Activated T-cell treated with anti-CD3 and anti-CD28 coated beads, Interleukin-2, amount 50 U/mL, for 24 hours (primary cell): ENCODE measurements around the gene PRR35.

Source experiments
- DNase-seq: peaks from one replicate; pipeline ENCODE4 v3.0.0-alpha.2; 2020
- H3K27ac Mint-ChIP-seq: 2 replicates; pipeline ENCODE4 v1.8.0; 2020; ENCODE audit warnings: mild to moderate bottlenecking, mixed read lengths
- H3K27me3 Mint-ChIP-seq: 2 replicates; pipeline ENCODE4 v1.8.0; 2020; ENCODE audit warnings: mixed read lengths
- H3K36me3 Mint-ChIP-seq: 2 replicates; pipeline ENCODE4 v1.8.0; 2020; ENCODE audit warnings: low read depth, mixed read lengths
- H3K4me1 Mint-ChIP-seq: 2 replicates; pipeline ENCODE4 v1.8.0; 2020; ENCODE audit warnings: low read depth, mixed read lengths
- H3K4me3 Mint-ChIP-seq: 2 replicates; pipeline ENCODE4 v1.8.0; 2020; ENCODE audit warnings: mild to moderate bottlenecking, moderate library complexity, mixed read lengths
- H3K9me3 Mint-ChIP-seq: 2 replicates; pipeline ENCODE4 v1.8.0; 2020; ENCODE audit warnings: mixed read lengths

PRR35 gene

DNA sequence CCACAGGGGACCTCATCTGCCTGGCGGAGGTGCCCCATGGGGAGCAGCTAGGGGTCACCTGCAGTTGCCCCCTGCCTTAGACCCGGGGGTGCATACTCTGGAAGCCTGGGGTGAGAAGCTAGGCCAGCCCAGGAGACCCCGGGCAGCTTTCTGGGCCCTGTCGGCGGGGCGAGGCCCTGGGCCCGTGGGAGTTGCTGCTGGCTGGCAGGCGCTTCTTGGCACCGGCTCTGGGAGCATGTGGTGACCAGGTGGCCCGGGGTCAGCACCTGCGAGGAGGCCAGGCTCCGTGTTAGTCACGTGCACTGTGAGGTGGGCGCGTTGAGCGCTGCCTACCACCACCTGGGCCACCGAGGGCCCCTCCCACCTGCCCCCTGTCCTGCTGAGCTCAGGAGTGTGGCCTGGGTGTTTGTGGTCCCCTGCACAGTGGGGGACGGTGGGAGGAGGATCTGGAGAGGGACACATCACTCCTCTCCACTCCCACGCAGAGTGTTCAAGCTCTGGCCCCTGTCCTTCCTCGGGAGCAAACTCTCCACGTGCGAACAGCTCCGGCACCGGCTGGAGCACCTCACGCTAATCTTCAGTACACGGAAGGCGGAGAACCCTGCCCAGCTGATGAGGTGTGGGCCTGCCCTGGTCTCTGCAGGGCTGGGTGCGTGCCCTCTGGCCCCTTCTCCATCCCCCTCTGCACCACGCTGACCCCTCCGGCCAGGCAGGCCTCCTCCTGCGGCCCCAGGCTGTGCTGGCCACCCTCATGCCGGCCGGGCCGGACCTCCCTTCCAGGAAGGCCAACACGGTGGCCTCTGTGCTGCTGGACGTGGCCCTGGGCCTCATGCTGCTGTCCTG lies 15.4 kb downstream of the PRR35 start:
- no peak for DNase-seq
- Mint-ChIP-seq H3K27ac (no peak overlapping the region), H3K4me3 (no peak overlapping the region), H3K27me3 (no peaks in the 10 kb centered on the region), H3K4me1 (peaks cover 16% of the 10 kb centered on the region), H3K9me3 (no peaks in the 10 kb centered on the region), H3K36me3 (peaks cover 13% of the 10 kb centered on the region)

DNA sequence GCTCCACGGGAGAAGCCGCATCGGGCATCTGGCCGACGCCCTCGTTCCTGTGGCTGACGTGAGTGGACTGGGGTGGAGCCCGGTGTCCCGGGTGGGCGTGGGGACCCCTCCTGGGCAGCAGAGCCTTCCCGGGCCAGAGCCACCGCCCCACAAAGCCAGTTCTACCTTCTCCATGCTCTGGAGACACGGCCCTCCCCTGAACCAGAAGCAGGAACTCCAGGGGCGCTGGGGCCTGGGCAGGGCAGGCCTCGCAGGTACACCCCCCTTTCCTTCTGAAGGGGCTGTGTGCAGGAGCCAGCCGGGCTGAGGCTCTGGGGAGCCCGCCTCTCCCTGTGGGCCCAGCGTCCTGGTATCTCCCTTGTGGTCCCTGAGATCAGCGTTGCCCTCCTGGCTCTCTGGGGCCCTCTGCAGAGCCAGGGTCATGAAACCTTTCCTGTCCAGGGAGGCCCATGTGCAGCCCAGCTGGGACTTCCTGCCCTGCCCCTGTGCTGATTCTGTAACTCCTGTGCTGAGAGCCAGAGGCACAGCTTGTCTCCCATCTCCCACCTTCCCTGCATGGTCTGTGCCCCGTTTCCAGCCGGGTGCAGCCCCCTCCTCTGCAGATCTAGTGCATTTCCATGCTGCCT lies 16.1 kb downstream of the PRR35 start:
- Mint-ChIP-seq H3K9me3 (no peaks in the 10 kb centered on the region), H3K4me3 (no peak overlapping the region), H3K36me3 (peaks cover 16% of the 10 kb centered on the region), H3K4me1 (peaks cover 9% of the 10 kb centered on the region), H3K27ac (peak overlapping the region; percentile 33), H3K27me3 (no peaks in the 10 kb centered on the region)
- DNase-seq: no peak

DNA sequence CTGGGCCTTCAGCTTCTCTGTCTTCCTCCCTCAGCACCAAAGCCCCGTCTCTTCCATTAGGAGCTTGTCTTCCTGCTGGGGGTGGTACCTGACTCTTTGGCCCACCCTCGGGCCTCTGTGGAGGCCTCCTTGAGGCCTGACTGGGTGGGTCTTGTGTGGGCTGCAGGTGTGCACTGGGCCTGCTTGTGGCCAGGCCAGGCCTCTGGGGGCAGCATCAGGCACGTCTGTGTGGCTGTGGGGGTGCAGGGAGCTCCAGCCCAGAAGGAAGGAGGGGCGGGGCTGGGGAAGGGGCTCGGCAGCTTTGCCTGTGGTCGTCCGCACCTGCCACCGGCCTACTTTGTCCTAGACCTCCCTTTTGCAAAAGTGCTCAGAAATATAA lies 16.6 kb downstream of the PRR35 start:
- H3K9me3 Mint-ChIP-seq: no peaks in the 10 kb centered on the region
- peaks cover 4% of the 10 kb centered on the region for H3K4me1 Mint-ChIP-seq
- H3K27ac Mint-ChIP-seq: peak overlapping the region; percentile 33
- H3K4me3 Mint-ChIP-seq: no peak overlapping the region
- DNase-seq: no peak
- no peaks in the 10 kb centered on the region for H3K27me3 Mint-ChIP-seq
- H3K36me3 Mint-ChIP-seq: peaks cover 16% of the 10 kb centered on the region

DNA sequence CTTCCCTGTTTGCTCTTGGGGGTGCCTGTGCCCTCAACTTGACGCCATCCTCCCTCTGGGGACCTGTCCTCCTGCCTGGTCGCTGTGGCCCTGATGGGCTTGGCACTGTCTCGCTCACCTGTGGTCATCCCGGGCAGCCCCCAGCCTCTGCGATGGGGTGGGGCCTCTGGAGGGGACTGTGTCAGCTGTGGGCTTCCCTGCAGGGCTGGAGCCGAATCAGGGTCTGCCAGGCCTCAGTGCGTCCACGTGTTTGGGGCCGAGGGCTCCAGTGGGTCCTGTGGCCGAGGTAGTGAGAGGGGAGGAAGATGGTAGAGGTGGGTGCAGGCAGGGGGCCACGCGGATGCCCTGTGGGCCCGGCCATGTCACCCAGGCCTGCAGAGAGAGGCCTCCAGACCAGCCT lies 17.6 kb downstream of the PRR35 start:
- no peak overlapping the region for H3K27ac Mint-ChIP-seq
- H3K27me3 Mint-ChIP-seq: no peaks in the 10 kb centered on the region
- H3K36me3 Mint-ChIP-seq: peaks cover 16% of the 10 kb centered on the region
- no peak for DNase-seq
- H3K4me1 Mint-ChIP-seq: peaks cover 2% of the 10 kb centered on the region
- no peaks in the 10 kb centered on the region for H3K9me3 Mint-ChIP-seq
- no peak overlapping the region for H3K4me3 Mint-ChIP-seq

DNA sequence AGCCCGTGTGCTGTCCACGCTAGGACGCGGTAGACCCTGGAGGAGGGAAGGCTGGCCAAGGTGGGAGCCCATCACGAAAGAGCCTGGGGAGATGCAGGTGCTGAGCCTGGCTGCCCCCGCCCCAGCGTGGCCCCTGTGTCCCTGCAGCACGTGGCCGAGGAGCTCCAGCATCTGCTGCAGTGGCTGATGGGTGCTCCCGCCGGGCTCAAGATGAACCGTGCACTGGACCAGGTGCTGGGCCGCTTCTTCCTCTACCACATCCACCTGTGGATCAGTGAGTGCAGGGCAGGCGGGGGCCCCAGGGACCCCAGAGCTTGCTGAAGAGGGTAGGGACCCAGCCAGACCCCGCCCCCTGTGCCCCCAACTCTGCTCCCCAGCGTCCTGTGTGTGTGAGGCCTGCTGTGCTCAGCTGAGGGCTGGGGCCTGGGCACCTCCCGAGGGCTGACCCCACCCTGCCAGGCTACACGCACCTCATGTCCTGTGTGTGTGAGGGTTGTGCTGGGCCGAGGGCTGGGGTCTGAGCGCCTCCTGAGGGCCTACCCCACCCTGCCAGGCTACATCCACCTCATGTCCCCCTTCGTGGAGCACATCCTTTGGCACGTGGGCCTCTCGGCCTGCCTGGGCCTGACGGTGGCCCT lies 18.2 kb downstream of the PRR35 start:
- no peaks in the 10 kb centered on the region for H3K27me3 Mint-ChIP-seq
- no peak for DNase-seq
- H3K4me1 Mint-ChIP-seq: peaks cover 2% of the 10 kb centered on the region
- no peaks in the 10 kb centered on the region for H3K9me3 Mint-ChIP-seq
- H3K4me3 Mint-ChIP-seq: no peak overlapping the region
- H3K27ac Mint-ChIP-seq: no peak overlapping the region
- peaks cover 16% of the 10 kb centered on the region for H3K36me3 Mint-ChIP-seq

DNA sequence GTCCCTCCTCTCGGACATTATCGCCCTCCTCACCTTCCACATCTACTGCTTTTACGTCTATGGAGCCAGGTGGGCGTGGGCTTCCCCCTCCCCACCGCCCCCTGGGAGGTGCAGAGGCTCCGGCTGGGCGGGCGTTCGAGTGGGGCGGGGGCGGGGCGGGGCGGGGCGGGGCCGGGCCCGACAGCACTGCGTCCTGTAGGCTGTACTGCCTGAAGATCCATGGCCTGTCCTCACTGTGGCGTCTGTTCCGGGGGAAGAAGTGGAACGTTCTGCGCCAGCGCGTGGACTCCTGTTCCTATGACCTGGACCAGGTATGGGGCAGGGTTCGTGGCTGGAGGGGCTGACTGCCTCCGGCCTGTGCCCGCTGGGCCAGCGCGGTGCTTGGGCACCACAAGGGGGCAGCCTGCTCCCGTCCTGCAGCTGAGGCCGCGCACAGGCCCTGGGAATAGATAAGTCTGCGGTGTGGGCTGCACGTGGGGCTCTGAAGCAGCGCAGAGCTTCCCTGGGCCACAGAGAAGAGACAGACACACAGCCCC lies 18.7 kb downstream of the PRR35 start:
- Mint-ChIP-seq H3K4me3 (no peak overlapping the region), H3K36me3 (peaks cover 15% of the 10 kb centered on the region), H3K27me3 (no peaks in the 10 kb centered on the region), H3K9me3 (no peaks in the 10 kb centered on the region), H3K4me1 (peaks cover 2% of the 10 kb centered on the region), H3K27ac (no peak overlapping the region)
- DNase-seq: peak; percentile 79

DNA sequence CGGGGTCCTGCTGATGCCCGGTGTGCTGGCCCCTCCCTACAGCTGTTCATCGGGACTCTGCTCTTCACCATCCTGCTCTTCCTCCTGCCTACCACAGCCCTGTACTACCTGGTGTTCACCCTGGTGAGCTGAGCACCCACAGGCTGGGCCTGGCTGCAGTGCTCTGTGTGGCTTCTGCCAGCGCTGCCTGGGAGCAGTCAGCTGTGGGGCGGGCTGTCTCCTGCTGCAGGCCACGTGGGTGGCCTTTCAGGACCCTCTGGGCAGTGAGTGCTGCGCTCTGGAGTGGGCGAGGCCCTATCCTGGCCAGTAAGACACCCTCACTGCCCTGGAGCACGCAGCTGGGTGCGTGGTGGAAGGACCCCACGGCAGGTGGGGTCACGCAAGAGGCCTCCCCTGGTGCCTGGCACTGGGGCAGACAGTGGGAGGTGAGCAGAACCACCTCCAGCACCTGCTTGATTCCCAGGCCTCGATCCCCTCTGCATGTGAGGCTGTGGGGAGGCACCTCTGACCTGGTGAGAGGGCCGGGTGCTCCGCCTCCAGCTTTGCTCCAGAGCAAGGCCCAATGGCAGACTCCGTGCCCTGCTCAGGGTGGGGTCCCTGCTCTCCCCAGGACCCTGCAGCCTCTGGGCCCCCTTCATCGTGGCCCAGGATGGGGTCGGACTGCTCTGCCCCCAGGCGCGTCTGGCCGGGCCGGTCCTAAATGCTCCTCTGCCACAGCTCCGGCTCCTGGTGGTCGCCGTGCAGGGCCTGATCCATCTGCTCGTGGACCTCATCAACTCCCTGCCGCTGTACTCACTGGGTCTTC lies 20.1 kb downstream of the PRR35 start:
- H3K36me3 Mint-ChIP-seq: peaks cover 9% of the 10 kb centered on the region
- no peaks in the 10 kb centered on the region for H3K9me3 Mint-ChIP-seq
- H3K27ac Mint-ChIP-seq: no peak overlapping the region
- H3K27me3 Mint-ChIP-seq: no peaks in the 10 kb centered on the region
- peaks cover 2% of the 10 kb centered on the region for H3K4me1 Mint-ChIP-seq
- no peak overlapping the region for H3K4me3 Mint-ChIP-seq
- DNase-seq: no peak

DNA sequence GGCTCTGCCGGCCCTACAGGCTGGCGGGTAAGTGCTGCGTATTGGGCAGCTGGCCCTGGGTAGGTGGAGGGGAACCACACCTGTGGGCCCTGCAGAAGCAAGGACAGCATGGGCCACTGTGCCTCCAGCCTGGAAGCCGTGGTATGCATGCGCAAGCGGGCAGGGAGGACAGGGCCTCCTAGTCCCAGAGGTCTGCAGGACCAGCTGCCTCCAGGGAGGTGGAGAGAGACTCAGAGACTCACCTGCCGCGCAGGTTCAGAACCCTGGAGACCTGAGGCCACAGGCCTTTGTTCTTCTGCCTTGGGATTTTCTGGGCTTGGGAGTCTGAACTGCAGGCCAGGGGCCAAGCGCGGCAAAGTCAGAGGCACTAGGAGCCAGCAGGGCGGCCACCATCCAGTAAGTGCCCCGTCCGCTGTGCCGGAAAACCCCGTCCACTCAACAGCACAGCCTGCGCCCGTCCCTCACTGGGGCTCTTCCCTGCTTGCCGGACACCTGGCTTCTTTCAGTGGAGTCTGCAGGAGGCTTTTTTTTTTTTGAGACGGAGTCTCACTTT lies 20.8 kb downstream of the PRR35 start:
- Mint-ChIP-seq H3K27me3 (no peaks in the 10 kb centered on the region), H3K9me3 (no peaks in the 10 kb centered on the region), H3K36me3 (peaks cover 9% of the 10 kb centered on the region), H3K27ac (no peak overlapping the region), H3K4me1 (peaks cover 2% of the 10 kb centered on the region), H3K4me3 (no peak overlapping the region)
- DNase-seq: no peak

DNA sequence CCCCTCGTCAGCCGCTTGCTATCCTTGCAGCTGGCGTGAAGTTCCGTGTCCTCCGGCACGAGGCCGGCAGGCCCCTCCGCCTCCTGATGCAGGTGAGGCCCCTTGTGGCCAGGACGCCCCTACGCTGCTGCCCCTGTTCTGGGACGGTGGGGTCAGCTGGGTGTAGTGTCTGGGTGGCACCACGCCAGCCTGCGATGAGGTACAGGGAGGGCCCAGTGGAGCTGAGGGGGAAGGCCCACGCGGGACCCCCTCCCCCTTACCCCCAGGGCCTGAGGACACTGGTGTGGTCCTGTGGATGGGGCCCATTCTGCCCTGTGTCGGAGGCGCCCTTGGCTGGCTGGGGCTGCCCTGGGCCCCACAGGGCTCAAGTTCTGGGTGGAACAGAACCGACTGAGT lies 22.0 kb downstream of the PRR35 start:
- H3K27me3 Mint-ChIP-seq: no peaks in the 10 kb centered on the region
- no peaks in the 10 kb centered on the region for H3K9me3 Mint-ChIP-seq
- H3K4me1 Mint-ChIP-seq: peaks cover 4% of the 10 kb centered on the region
- no peak for DNase-seq
- peaks cover 4% of the 10 kb centered on the region for H3K36me3 Mint-ChIP-seq
- H3K27ac Mint-ChIP-seq: no peak overlapping the region
- H3K4me3 Mint-ChIP-seq: no peak overlapping the region

DNA sequence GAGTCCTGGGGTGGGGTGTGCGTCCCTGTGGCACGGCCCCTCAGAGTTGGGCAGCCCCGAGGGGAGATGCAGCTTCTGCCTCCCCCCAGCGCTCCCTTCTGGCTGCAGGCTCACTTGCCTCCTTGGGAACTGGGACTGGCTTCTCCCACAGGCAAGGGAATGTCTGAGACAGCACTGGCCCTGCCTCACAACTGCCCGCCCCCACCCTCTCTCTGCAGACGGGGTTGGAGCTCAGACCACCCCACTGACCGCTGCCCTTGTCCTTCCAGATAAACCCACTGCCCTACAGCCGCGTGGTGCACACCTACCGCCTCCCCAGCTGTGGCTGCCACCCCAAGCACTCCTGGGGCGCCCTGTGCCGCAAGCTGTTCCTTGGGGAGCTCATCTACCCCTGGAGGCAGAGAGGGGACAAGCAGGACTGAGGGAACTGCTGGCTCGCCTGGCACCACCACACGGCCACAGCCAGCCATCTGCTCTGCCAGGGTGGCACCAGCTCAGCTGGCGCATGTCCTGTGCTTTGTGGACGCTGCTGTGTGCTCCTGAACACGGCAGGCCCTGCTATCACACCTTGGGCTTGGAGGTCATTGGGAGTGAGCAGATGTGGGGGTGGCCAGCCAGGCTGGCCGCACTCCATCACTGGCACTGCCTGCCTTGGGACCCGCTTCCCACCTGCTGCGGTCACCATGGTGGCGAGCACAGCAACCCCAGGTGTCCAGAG lies 22.6 kb downstream of the PRR35 start:
- no peak overlapping the region for H3K27ac Mint-ChIP-seq
- no peaks in the 10 kb centered on the region for H3K9me3 Mint-ChIP-seq
- DNase-seq: no peak
- H3K4me1 Mint-ChIP-seq: peaks cover 7% of the 10 kb centered on the region
- peaks cover 9% of the 10 kb centered on the region for H3K36me3 Mint-ChIP-seq
- no peak overlapping the region for H3K4me3 Mint-ChIP-seq
- H3K27me3 Mint-ChIP-seq: no peaks in the 10 kb centered on the region

DNA sequence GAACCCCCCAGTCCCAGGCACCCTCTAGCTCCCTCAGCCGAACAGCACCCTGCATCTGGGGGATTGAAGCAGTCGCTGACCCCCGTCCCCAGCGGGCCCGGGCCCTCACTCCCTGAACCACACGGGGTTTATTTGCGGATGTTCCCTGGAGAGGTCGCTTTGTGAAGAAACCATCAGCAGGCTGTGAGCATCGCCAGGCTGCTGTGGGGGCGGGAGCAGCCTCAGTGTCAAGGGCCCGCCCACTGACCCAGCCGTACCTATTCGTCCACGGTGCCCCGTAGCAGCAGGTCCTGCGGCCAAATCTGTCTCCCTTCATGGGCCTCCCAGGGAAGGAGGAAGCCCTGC lies 23.2 kb downstream of the PRR35 start:
- Mint-ChIP-seq H3K9me3 (no peaks in the 10 kb centered on the region), H3K27me3 (no peaks in the 10 kb centered on the region), H3K27ac (no peak overlapping the region), H3K4me3 (no peak overlapping the region), H3K36me3 (peaks cover 15% of the 10 kb centered on the region), H3K4me1 (peaks cover 7% of the 10 kb centered on the region)
- DNase-seq: no peak

DNA sequence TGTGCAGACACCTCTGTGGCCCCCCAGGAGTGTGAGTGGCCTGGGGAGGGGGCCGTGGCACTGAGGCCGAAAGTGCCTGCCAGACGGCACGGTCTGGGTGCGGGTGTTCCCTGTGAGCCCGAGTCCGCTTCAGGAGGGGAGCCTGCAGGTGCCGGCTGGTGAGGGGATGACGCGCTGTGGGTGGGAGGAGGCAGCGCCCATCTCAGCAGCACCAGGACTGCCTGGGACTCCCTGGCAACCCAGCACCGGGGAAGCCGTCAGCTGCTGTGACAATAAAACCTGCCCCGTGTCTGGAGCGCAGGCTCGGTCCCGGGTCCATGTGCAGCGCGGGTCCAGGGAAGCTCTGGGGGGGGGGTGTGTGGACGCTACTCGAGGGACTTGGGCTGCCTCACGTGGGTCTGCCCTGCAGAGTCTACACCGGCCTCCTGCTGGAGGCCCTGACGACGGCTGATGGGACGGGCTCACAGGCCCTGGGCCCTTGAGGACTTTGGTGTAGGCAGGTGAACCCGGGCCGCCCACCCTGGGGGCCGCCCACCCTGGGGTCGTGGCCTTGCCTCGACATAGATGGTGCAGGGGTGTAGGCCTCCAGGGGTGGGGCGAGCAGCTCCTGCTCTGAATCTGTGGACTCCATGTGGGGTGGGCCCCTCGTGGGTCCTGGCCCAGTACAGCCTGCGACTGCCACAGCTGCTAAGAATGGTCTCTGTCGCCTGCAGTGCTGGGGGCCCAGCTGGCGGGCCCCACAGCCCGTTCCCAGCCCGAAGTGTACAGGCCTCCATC lies 23.8 kb downstream of the PRR35 start:
- H3K27ac Mint-ChIP-seq: no peak overlapping the region
- peaks cover 6% of the 10 kb centered on the region for H3K4me1 Mint-ChIP-seq
- H3K4me3 Mint-ChIP-seq: no peak overlapping the region
- H3K9me3 Mint-ChIP-seq: no peaks in the 10 kb centered on the region
- no peaks in the 10 kb centered on the region for H3K27me3 Mint-ChIP-seq
- peaks cover 18% of the 10 kb centered on the region for H3K36me3 Mint-ChIP-seq
- DNase-seq: no peak

DNA sequence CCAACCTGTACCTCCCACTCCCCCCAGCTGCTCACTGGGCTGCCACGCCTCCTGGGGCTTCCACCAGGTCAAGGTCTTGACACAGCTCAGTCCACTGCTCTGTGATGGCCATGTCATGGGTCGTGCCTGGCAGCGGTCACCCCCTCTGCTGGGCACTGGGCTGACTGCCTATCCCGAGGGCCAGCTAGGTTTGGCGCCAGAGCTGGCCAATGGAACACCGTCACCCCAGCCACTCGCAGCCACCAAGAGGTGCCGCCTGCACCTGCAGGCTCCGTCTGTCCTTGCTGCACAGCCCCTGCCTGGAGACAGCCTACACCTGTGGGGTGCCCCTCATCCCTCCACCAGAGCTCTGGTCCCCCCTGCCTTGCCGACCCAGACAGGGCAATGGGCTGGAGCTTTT lies 25.2 kb downstream of the PRR35 start:
- Mint-ChIP-seq H3K27ac (no peak overlapping the region), H3K27me3 (no peaks in the 10 kb centered on the region), H3K9me3 (no peaks in the 10 kb centered on the region), H3K4me1 (peaks cover 6% of the 10 kb centered on the region), H3K36me3 (peaks cover 20% of the 10 kb centered on the region), H3K4me3 (no peak overlapping the region)
- no peak for DNase-seq
